Ishikawa (cell line): ENCODE measurements around the gene CCNDBP1.

Source experiments
- CEBPB ChIP-seq: IDR thresholded peaks from 2 replicates; pipeline ENCODE4 v1.6.1; 2012
- CREB1 ChIP-seq: IDR thresholded peaks from 2 replicates; pipeline ENCODE4 v1.6.1; 2012; ENCODE audit warnings: low read depth
- EGR1 ChIP-seq: IDR thresholded peaks from 2 replicates; pipeline ENCODE4 v1.6.1; 2012
- EP300 ChIP-seq: IDR thresholded peaks from 2 replicates; pipeline ENCODE4 v1.6.1; 2012; ENCODE audit warnings: borderline replicate concordance
- FOXM1 ChIP-seq: IDR thresholded peaks from 2 replicates; pipeline ENCODE4 v1.6.1; 2012; ENCODE audit warnings: low read depth, borderline replicate concordance
- NFIC ChIP-seq: IDR thresholded peaks from 2 replicates; pipeline ENCODE4 v1.6.1; 2012
- RAD21 ChIP-seq: IDR thresholded peaks from 2 replicates; pipeline ENCODE4 v1.6.1; 2012; ENCODE audit warnings: low read depth
- TAF1 ChIP-seq: IDR thresholded peaks from 2 replicates; pipeline ENCODE4 v1.6.1; 2012; ENCODE audit warnings: low read depth, mild to moderate bottlenecking
- TCF12 ChIP-seq: IDR thresholded peaks from 2 replicates; pipeline ENCODE4 v1.6.1; 2012; ENCODE audit warnings: low read depth
- TEAD4 ChIP-seq: IDR thresholded peaks from 2 replicates; pipeline ENCODE4 v1.6.1; 2012
- YY1 ChIP-seq: IDR thresholded peaks from 2 replicates; pipeline ENCODE4 v1.6.1; 2012; ENCODE audit warnings: low read depth
- ZBTB7A ChIP-seq: IDR thresholded peaks from 2 replicates; pipeline ENCODE4 v1.6.1; 2012; ENCODE audit warnings: low read depth
- TF ChIP-seq, protein P1 (sequence below): IDR thresholded peaks from 2 replicates; pipeline ENCODE4 v1.6.1; 2012
- TF ChIP-seq, protein P2 (sequence below): IDR thresholded peaks from 2 replicates; pipeline ENCODE4 v1.6.1; 2012
- TF ChIP-seq, protein P3 (sequence below): IDR thresholded peaks from 2 replicates; pipeline ENCODE4 v1.6.1; 2012; ENCODE audit warnings: low read depth, mild to moderate bottlenecking

The CCNDBP1 gene, protein sequence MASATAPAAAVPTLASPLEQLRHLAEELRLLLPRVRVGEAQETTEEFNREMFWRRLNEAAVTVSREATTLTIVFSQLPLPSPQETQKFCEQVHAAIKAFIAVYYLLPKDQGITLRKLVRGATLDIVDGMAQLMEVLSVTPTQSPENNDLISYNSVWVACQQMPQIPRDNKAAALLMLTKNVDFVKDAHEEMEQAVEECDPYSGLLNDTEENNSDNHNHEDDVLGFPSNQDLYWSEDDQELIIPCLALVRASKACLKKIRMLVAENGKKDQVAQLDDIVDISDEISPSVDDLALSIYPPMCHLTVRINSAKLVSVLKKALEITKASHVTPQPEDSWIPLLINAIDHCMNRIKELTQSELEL

DNA sequence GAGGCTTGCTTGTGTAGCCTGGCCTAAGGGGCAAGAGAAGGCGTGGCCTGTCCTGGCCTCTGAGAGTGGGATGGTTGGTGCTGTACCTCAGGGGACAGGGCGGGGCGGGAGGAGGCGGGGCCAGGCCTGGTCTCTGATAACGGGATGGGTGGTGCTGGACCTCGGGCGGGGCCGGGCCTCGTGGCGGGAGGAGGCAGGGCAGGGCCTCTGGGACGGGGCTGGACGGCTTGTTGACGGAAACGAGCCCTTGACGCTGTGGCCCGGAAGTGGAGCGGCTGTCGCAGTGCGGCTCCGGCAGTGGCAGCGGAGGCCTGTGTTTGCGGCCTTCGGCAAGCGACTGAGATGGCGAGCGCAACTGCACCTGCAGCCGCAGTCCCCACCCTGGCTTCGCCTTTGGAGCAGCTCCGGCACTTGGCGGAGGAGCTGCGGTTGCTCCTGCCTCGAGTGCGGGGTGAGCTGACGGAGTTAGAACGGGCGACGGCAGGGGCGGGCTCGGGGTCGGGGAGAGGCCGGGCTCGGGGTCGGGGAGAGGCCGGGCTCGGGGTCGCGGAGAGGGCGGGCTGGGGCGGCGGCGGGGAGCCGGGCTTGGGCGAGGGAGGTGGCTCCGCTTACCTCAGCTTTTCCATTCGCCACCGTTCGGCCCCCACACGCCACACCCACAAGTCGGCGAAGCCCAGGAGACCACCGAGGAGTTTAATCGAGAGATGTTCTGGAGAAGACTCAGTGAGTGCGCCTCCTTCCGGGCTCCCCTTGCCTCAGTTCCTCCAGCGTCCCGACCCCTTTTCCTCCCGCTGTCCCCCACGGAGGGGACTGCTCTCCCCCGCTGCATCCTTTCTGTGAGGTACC, at the start of gene CCNDBP1:
CCNDBP1 (plus strand) TSS at position 247 of the 846 bp plus-strand sequence; CDS start at position 343, 96 bp downstream.
- TF ChIP-seq TEAD4 (no peak), TAF1 (peak; percentile 74), CREB1 (no peak), TCF12 (peak; percentile 19; the same call in 1 of the 2 replicates), YY1 (peak; percentile 53; the same call in 1 of the 2 replicates), EGR1 (no peak)
- TF ChIP-seq, protein P1, sequence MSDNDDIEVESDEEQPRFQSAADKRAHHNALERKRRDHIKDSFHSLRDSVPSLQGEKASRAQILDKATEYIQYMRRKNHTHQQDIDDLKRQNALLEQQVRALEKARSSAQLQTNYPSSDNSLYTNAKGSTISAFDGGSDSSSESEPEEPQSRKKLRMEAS, result peak; percentile 87
- TF ChIP-seq, protein P2, sequence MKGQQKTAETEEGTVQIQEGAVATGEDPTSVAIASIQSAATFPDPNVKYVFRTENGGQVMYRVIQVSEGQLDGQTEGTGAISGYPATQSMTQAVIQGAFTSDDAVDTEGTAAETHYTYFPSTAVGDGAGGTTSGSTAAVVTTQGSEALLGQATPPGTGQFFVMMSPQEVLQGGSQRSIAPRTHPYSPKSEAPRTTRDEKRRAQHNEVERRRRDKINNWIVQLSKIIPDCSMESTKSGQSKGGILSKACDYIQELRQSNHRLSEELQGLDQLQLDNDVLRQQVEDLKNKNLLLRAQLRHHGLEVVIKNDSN, result 0 out of 2 replicates have a peak, but pooled peaks have one; percentile 40

DNA sequence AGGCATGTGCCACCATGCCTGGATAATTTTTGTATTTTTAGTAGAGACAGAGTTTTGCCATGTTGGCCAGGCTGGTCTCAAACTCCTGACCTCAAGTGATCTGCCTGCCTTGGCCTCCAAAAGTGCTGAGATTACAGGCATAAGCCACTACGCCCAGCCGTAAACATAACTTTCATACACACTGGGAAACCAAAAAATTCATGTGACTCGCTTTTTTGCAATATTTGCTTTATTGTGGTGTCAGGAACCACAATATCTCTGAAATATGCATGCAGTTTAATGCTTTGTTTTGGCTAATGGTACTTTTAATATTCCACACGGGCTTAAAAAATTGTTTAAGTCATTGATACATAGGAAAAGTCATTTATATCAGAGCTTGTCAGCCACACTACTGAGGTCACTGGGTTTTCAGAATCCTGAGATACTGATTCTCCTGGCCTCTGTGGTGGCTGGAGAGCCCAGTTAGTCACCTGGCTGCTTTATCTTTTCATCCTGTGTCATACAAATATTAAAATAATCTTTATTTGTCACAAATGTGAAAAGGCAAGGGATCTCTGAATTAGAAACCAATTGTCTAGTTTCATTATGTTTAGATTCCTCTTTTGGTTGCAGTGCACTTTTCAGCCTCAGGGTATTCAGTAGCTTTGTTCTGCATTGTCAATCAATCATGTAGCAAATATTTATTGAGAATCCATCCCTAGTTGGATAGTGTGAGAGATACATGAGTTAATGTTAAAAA, 41.8 kb upstream of the CCNDBP1 start:
- TF ChIP-seq CEBPB (no peak), EP300 (no peak), RAD21 (no peak), TEAD4 (no peak), TAF1 (no peak), NFIC (no peak), ZBTB7A (no peak), YY1 (no peak)
- TF ChIP-seq, protein P3, sequence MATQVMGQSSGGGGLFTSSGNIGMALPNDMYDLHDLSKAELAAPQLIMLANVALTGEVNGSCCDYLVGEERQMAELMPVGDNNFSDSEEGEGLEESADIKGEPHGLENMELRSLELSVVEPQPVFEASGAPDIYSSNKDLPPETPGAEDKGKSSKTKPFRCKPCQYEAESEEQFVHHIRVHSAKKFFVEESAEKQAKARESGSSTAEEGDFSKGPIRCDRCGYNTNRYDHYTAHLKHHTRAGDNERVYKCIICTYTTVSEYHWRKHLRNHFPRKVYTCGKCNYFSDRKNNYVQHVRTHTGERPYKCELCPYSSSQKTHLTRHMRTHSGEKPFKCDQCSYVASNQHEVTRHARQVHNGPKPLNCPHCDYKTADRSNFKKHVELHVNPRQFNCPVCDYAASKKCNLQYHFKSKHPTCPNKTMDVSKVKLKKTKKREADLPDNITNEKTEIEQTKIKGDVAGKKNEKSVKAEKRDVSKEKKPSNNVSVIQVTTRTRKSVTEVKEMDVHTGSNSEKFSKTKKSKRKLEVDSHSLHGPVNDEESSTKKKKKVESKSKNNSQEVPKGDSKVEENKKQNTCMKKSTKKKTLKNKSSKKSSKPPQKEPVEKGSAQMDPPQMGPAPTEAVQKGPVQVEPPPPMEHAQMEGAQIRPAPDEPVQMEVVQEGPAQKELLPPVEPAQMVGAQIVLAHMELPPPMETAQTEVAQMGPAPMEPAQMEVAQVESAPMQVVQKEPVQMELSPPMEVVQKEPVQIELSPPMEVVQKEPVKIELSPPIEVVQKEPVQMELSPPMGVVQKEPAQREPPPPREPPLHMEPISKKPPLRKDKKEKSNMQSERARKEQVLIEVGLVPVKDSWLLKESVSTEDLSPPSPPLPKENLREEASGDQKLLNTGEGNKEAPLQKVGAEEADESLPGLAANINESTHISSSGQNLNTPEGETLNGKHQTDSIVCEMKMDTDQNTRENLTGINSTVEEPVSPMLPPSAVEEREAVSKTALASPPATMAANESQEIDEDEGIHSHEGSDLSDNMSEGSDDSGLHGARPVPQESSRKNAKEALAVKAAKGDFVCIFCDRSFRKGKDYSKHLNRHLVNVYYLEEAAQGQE, result no peak
- TF ChIP-seq, protein P1, result no peak

DNA sequence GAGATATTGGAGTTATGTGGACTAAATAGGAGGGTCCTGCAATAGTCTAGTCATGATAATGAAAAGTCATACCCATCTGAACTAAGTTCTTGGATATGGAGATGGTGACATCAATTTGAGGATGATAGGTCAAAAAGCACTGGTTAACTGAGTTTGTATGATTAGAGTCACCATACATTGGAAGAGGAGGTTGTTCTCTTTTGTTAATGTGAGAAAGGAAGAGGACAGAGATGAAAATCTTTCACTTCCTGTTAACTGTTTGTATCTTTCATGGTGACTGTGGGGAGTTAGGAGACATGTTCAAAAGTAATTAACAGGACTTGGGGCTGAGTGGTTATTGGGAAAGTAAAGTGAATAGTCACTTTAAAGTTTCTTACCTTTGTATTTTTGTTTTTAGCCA, 40.7 kb upstream of the CCNDBP1 start:
- TF ChIP-seq CEBPB (no peak), YY1 (no peak), RAD21 (no peak), TCF12 (no peak), ZBTB7A (no peak)
- TF ChIP-seq, protein P3, result no peak

DNA sequence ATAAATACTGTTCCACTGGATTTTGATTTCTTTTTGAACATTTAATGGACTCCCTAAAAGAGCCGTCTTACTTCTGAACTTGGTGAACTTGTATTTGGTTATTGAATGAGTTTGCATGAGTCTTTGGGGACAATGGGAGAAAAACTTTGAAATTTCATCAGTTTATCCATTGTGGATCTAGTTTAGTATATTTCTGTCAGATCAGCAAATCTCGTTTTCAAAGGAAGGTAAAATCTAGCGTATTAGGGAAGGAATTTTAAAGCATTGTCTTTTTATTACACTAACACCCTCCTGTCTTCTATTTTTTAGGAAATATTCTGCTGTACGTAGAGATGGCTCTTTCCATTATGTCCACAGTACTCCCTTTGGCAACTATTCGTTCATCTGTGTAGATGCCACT, 39.0 kb upstream of the CCNDBP1 start:
- no peak for TF ChIP-seq CEBPB
- TF ChIP-seq FOXM1, result no peak
- TF ChIP-seq CREB1, result no peak
- no peak for TF ChIP-seq TAF1
- TF ChIP-seq, protein P1, result no peak
- no peak for TF ChIP-seq EGR1
- no peak for TF ChIP-seq EP300
- TF ChIP-seq RAD21, result no peak
- no peak for TF ChIP-seq NFIC
- no peak for TF ChIP-seq YY1
- no peak for TF ChIP-seq TCF12
- TF ChIP-seq, protein P3, result no peak
